K562 (cell line): Measurements from ENCODE around the gene CADPS2.

Experiments
- ATF6 ChIP-seq: sonication (generic); formaldehyde crosslinking; IDR thresholded peaks from 2 replicates; pipeline ENCODE4 v1.4.0; 2020; ENCODE audit warnings: mild to moderate bottlenecking, missing genetic modification reagents
- BCOR ChIP-seq: fragments of 450-650 bp; IDR thresholded peaks from 2 replicates; pipeline ENCODE4 v1.6.1; 2016
- BRF2 ChIP-seq: IDR thresholded peaks from 3 replicates; pipeline ENCODE4 v1.6.1; 2011; ENCODE audit warnings: borderline replicate concordance, mild to moderate bottlenecking; ENCODE audit not compliant: insufficient read length, insufficient read depth
- CTCF ChIP-seq, 3 experiments: IDR thresholded peaks in 2 of 3; conservative IDR thresholded peaks in 1 of 3; 2 replicates each; pipeline ENCODE4 v1.5.1; 2011 to 2012; ENCODE audit warnings: low read length in 3 of 3, mild to moderate bottlenecking in 3 of 3, control low read depth in 2 of 3, improper control_type of control experiment in 1 of 3, inconsistent platforms in 1 of 3, low read depth in 1 of 3, mixed read lengths in 1 of 3, moderate library complexity in 1 of 3; ENCODE audit not compliant: insufficient read depth in 2 of 3
- EZH2 ChIP-seq: IDR thresholded peaks from 2 replicates; pipeline ENCODE4 v1.6.1; 2012; ENCODE audit warnings: low read depth, mild to moderate bottlenecking, inconsistent platforms, low read length, borderline replicate concordance
- FOXM1 ChIP-seq, 2 experiments: fragments of 450-650 bp in 1 of 2; sonication (generic) in 1 of 2; formaldehyde crosslinking in 1 of 2; IDR thresholded peaks; 2 replicates each; pipeline versions ENCODE4 v1.6.1 to v1.9.0; 2017 to 2022; ENCODE audit warnings: low read depth in 2 of 2, mild to moderate bottlenecking in 2 of 2, missing genetic modification reagents in 1 of 2, moderate library complexity in 1 of 2
- HDAC6 ChIP-seq: IDR thresholded peaks from 2 replicates; pipeline ENCODE4 v1.6.1; 2012; ENCODE audit warnings: low read depth, mild to moderate bottlenecking, control low read depth, inconsistent platforms, low read length, moderate library complexity
- NRF1 ChIP-seq, 2 experiments: fragments of 450-650 bp; IDR thresholded peaks in 1 of 2; conservative IDR thresholded peaks in 1 of 2; 2 replicates each; pipeline ENCODE4 v1.6.1; 2014; ENCODE audit warnings: mild to moderate bottlenecking in 2 of 2
- POLR2AphosphoS5 ChIP-seq: IDR thresholded peaks from 2 replicates; pipeline ENCODE4 v1.6.1; 2011; ENCODE audit warnings: mild to moderate bottlenecking, low read depth, low read length, moderate library complexity; ENCODE audit not compliant: control insufficient read depth, insufficient read depth
- TCFL5 ChIP-seq: fragments of 250-450 bp; sonication (Bioruptor Pico); conservative IDR thresholded peaks from 2 replicates; pipeline ENCODE4 v1.6.1; 2021; ENCODE audit warnings: mild to moderate bottlenecking, moderate library complexity, matching md5 sums
- ZBTB11 ChIP-seq, 3 experiments: fragments of 200-800 bp in 1 of 3; fragments of 250-450 bp in 1 of 3; fragments of 450-650 bp in 1 of 3; sonication (Bioruptor Pico) in 1 of 3; sonication (Bioruptor generic) in 1 of 3; formaldehyde crosslinking in 1 of 3; IDR thresholded peaks; 2 replicates each; pipeline versions ENCODE4 v1.6.1 to v1.8.0; 2016 to 2022; ENCODE audit warnings: mild to moderate bottlenecking in 2 of 3, missing genetic modification characterization in 2 of 3, missing compliant biosample characterization in 1 of 3, moderate library complexity in 1 of 3
- ZKSCAN1 ChIP-seq: fragments of 150-350 bp; IDR thresholded peaks from 2 replicates; pipeline ENCODE4 v1.6.1; 2016; ENCODE audit warnings: low read depth, low read length
- ZNF133 ChIP-seq: fragments of 250-450 bp; sonication (Bioruptor Pico); IDR thresholded peaks from 2 replicates; pipeline ENCODE4 v1.4.0; 2020; ENCODE audit warnings: mild to moderate bottlenecking
- ZNF197 ChIP-seq: fragments of 200-800 bp; sonication (Bioruptor generic); IDR thresholded peaks from 2 replicates; pipeline ENCODE4 v1.6.1; 2016; ENCODE audit warnings: low read depth, missing genetic modification characterization, missing compliant biosample characterization

GRCh38 chr7:122858320-122858719 lies 27.9 kb downstream of the CADPS2 start:
- no peak for TF ChIP-seq ZKSCAN1
- no peak for TF ChIP-seq NRF1 (conservative IDR thresholded peaks at IDR 0.05 in 1 of 2, IDR thresholded peaks at IDR 0.05 in 1 of 2)
- no peak for TF ChIP-seq CTCF (IDR thresholded peaks at IDR 0.05 in 2 of 3, conservative IDR thresholded peaks at IDR 0.05 in 1 of 3; ENCODE audit: insufficient read depth in 2 of 3, low read depth in 1 of 3, low read length in 3 of 3)
- no peak for TF ChIP-seq POLR2AphosphoS5
- TF ChIP-seq FOXM1 (IDR thresholded peaks at IDR 0.05; ENCODE audit: low read depth) = no peak
- no peak for TF ChIP-seq FOXM1 (CRISPR knock-in tag; IDR thresholded peaks at IDR 0.05; ENCODE audit: low read depth)
- TF ChIP-seq TCFL5 (CRISPR knock-in tag) = no peak
- no peak for TF ChIP-seq ZNF197
- TF ChIP-seq BCOR = no peak
- TF ChIP-seq ZNF133 (CRISPR knock-in tag) = no peak
- TF ChIP-seq ATF6 (CRISPR knock-in tag) = no peak
- TF ChIP-seq BRF2 = no peak
- no peak for TF ChIP-seq ZBTB11 (CRISPR knock-in tag; IDR thresholded peaks at IDR 0.05)
- TF ChIP-seq EZH2 = no peak
- no peak for TF ChIP-seq HDAC6
